Measurements from ENCODE around the gene SMTN.

Gene SMTN

DNA sequence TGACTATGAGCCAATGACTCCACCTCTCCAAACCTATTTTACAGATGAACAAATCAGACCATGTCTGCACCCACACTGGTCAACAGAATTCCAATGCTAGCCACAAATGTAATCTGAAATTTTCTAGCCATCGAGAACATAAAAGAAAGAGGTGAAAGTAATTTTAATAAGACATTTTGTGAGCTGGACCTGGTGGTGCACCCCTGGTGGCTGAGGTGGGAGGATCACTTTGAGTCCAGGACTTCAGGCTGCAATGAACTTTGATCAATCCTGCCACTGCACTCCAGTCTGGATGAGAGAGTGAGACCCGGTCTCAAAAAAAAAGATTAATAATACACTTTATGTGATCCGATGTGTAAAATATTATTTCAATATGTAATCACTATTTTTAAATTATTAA is 69.5 kb downstream of the SMTN start:
- H3K4me3 ChIP-seq (ENCODE audit: low read depth in 1 of 2, low read length in 2 of 2) = no peak overlapping the region
- no peak overlapping the region for H3K27ac ChIP-seq (ENCODE audit: low read depth, low read length)
- H3K4me1 ChIP-seq (ENCODE audit: control insufficient read depth in 1 of 2, insufficient read depth in 2 of 2, low read length in 2 of 2) = peaks cover 0 to under 1% of the 10 kb centered on the region in 2 donors
- no peaks in the 10 kb centered on the region for H3K36me3 ChIP-seq (ENCODE audit: control insufficient read depth in 1 of 2, insufficient read depth in 2 of 2, low read length in 2 of 2)
- H3K9me3 ChIP-seq (ENCODE audit: control insufficient read depth in 1 of 2, low read length in 2 of 2) = peaks cover 0 to 5% of the 10 kb centered on the region in 2 donors
- H3K27me3 ChIP-seq (ENCODE audit: control insufficient read depth in 1 of 2, insufficient read depth in 2 of 2, low read length in 2 of 2) = no peaks in the 10 kb centered on the region
- H3K9ac ChIP-seq (ENCODE audit: low read depth in 1 of 2, low read length in 2 of 2) = no peak overlapping the region

DNA sequence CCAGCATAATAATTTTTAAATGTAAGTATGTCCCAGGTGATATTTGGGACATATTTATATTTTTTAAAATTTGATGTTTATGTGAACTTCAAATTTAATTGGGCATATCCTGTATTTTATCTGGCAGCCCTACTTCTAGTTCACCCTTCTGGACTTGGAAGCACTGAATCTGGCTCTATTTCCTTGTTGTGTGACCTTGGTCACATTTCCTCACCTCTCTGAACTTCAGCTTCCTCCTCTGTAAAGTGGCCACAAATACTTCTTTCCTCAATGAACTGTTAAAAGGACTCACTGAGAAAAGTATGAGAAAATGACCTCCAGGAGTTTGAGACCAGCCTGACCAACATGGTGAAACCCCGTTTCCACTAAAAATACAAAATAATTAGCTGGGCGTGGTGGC is 70.8 kb downstream of the SMTN start:
- Histone ChIP-seq H3K9me3 (ENCODE audit: control insufficient read depth in 1 of 2, low read length in 2 of 2) (peaks cover 0 to 5% of the 10 kb centered on the region in 2 donors), H3K27me3 (ENCODE audit: control insufficient read depth in 1 of 2, insufficient read depth in 2 of 2, low read length in 2 of 2) (no peaks in the 10 kb centered on the region), H3K4me1 (ENCODE audit: control insufficient read depth in 1 of 2, insufficient read depth in 2 of 2, low read length in 2 of 2) (peaks cover 0 to 4% of the 10 kb centered on the region in 2 donors), H3K36me3 (ENCODE audit: control insufficient read depth in 1 of 2, insufficient read depth in 2 of 2, low read length in 2 of 2) (no peaks in the 10 kb centered on the region), H3K9ac (ENCODE audit: low read depth in 1 of 2, low read length in 2 of 2) (no peak overlapping the region), H3K4me3 (ENCODE audit: low read depth in 1 of 2, low read length in 2 of 2) (no peak overlapping the region), H3K27ac (ENCODE audit: low read depth, low read length) (no peak overlapping the region)

DNA sequence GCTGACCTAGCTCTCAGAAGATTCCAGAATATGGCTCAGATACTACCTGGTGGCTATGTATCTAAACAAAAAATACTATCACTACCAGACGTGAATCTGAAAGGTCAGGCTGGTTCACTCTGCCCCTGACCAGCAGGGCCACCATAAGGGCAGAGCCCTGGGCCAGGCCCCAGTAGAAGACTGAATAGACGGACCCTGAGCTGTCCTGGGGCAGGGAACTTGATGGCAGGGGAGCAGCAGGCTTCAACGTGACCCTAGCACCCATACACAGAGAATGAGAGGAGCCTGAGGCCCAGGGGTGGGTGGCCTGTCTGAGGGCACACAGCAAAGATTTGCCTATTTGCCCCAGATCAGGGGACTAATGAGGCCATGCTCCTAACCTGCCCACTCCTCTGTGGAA is 72.2 kb downstream of the SMTN start:
- Histone ChIP-seq H3K4me1 (ENCODE audit: control insufficient read depth in 1 of 2, insufficient read depth in 2 of 2, low read length in 2 of 2) (peaks cover 0 to 4% of the 10 kb centered on the region in 2 donors), H3K4me3 (ENCODE audit: low read depth in 1 of 2, low read length in 2 of 2) (no peak overlapping the region), H3K27ac (ENCODE audit: low read depth, low read length) (no peak overlapping the region), H3K9me3 (ENCODE audit: control insufficient read depth in 1 of 2, low read length in 2 of 2) (no peaks in the 10 kb centered on the region), H3K27me3 (ENCODE audit: control insufficient read depth in 1 of 2, insufficient read depth in 2 of 2, low read length in 2 of 2) (no peaks in the 10 kb centered on the region), H3K36me3 (ENCODE audit: control insufficient read depth in 1 of 2, insufficient read depth in 2 of 2, low read length in 2 of 2) (no peaks in the 10 kb centered on the region), H3K9ac (ENCODE audit: low read depth in 1 of 2, low read length in 2 of 2) (no peak overlapping the region)
